ENCODE data around the gene MYO3B. TPM values are rescaled to one million over a fixed set of nuclear protein-coding genes. Genes with fewer than 3 reads are reported as not detected.

MYO3B gene
- total RNA-seq, 1 donor from 2014 or later = not detected

GRCh38 chr2:170652637-170653417, 474.9 kb downstream of the MYO3B start:
- Mint-ChIP-seq H3K36me3 (ENCODE audit: low read depth) (peaks cover 1% of the 10 kb centered on the region), H3K9me3 (ENCODE audit: low read depth) (no peaks in the 10 kb centered on the region), H3K4me1 (ENCODE audit: low read depth) (no peaks in the 10 kb centered on the region), H3K4me3 (ENCODE audit: unreplicated experiment) (no peak overlapping the region), H3K27ac (ENCODE audit: unreplicated experiment) (no peak overlapping the region), H3K27me3 (ENCODE audit: low read depth) (peaks cover 11% of the 10 kb centered on the region)
- TF ChIP-seq CTCF (IDR thresholded peaks at IDR 0.05) = no peak
- no peak for DNase-seq (ENCODE audit: low spot score)

- TF ChIP-seq CTCF (IDR thresholded peaks at IDR 0.05) = no peak
- peaks cover 7% of the 10 kb centered on the region for H3K4me1 Mint-ChIP-seq (ENCODE audit: low read depth)
- DNase-seq (ENCODE audit: low spot score) = no peak
- no peak overlapping the region for H3K4me3 Mint-ChIP-seq (ENCODE audit: unreplicated experiment)
- H3K27ac Mint-ChIP-seq (ENCODE audit: unreplicated experiment) = no peak overlapping the region
- H3K27me3 Mint-ChIP-seq (ENCODE audit: low read depth) = peaks cover 8% of the 10 kb centered on the region
- H3K36me3 Mint-ChIP-seq (ENCODE audit: low read depth) = peaks cover 1% of the 10 kb centered on the region
- H3K9me3 Mint-ChIP-seq (ENCODE audit: low read depth) = no peaks in the 10 kb centered on the region
These were observed 478.7 kb downstream of the MYO3B start for GRCh38 chr2:170656669-170657068.

- Mint-ChIP-seq H3K4me3 (ENCODE audit: unreplicated experiment) (no peak overlapping the region), H3K9me3 (ENCODE audit: low read depth) (no peaks in the 10 kb centered on the region), H3K4me1 (ENCODE audit: low read depth) (peaks cover 7% of the 10 kb centered on the region), H3K36me3 (ENCODE audit: low read depth) (peaks cover 1% of the 10 kb centered on the region), H3K27ac (ENCODE audit: unreplicated experiment) (no peak overlapping the region), H3K27me3 (ENCODE audit: low read depth) (peaks cover 14% of the 10 kb centered on the region)
- no peak for DNase-seq (ENCODE audit: low spot score)
- TF ChIP-seq CTCF (IDR thresholded peaks at IDR 0.05) = no peak
These were observed 482.5 kb downstream of the MYO3B start for GRCh38 chr2:170660409-170660808.

- no peak overlapping the region for H3K27ac Mint-ChIP-seq (ENCODE audit: unreplicated experiment)
- TF ChIP-seq CTCF (IDR thresholded peaks at IDR 0.05) = no peak
- no peak overlapping the region for H3K4me3 Mint-ChIP-seq (ENCODE audit: unreplicated experiment)
- peaks cover 1% of the 10 kb centered on the region for H3K4me1 Mint-ChIP-seq (ENCODE audit: low read depth)
- no peaks in the 10 kb centered on the region for H3K36me3 Mint-ChIP-seq (ENCODE audit: low read depth)
- peaks cover 14% of the 10 kb centered on the region for H3K27me3 Mint-ChIP-seq (ENCODE audit: low read depth)
- no peak for DNase-seq (ENCODE audit: low spot score)
- no peaks in the 10 kb centered on the region for H3K9me3 Mint-ChIP-seq (ENCODE audit: low read depth)
These were observed 487.8 kb downstream of the MYO3B start for GRCh38 chr2:170665743-170666142.

- DNase-seq (ENCODE audit: low spot score) = no peak
- no peaks in the 10 kb centered on the region for H3K9me3 Mint-ChIP-seq (ENCODE audit: low read depth)
- no peak for TF ChIP-seq CTCF (IDR thresholded peaks at IDR 0.05)
- H3K4me3 Mint-ChIP-seq (ENCODE audit: unreplicated experiment) = no peak overlapping the region
- no peak overlapping the region for H3K27ac Mint-ChIP-seq (ENCODE audit: unreplicated experiment)
- peaks cover 22% of the 10 kb centered on the region for H3K27me3 Mint-ChIP-seq (ENCODE audit: low read depth)
- no peaks in the 10 kb centered on the region for H3K4me1 Mint-ChIP-seq (ENCODE audit: low read depth)
- H3K36me3 Mint-ChIP-seq (ENCODE audit: low read depth) = no peaks in the 10 kb centered on the region
These were observed 492.0 kb downstream of the MYO3B start for GRCh38 chr2:170669909-170670308.

Measured in chondrocyte (in vitro differentiated cells).